Liver (tissue), 3 donors: Measurements from ENCODE around the gene GAMT.

Experiments
- CTCF ChIP-seq: fragments of 150-350 bp; IDR thresholded peaks from 2 replicates; pipeline ENCODE4 v1.5.1; 2017; ENCODE audit warnings: improper control_type of control experiment, low read depth, low read length; ENCODE audit not compliant: missing input control
- HNF4G ChIP-seq: IDR thresholded peaks from 2 replicates; pipeline ENCODE4 v1.6.1; 2016; ENCODE audit warnings: antibody characterized with exemption
- REST ChIP-seq: IDR thresholded peaks from 2 replicates; pipeline ENCODE4 v1.6.1; 2016; ENCODE audit warnings: antibody characterized with exemption, mild to moderate bottlenecking
- donor health status: healthy.
- donor health status: healthy.

GRCh38 chr19:1428738-1429391 is 27.5 kb upstream of the GAMT start:
- TF ChIP-seq CTCF (no peak), REST (no peak), HNF4G (no peak)
